ENCODE results near the gene CKMT1B. TPM values are rescaled to one million over a fixed set of nuclear protein-coding genes. Genes with fewer than 3 reads are reported as not detected.
A peak's percentile ranks its signal among the peaks of the same experiment; 100 is the strongest.
"Not testable (repeated sequence)": the region's sequence is repeated elsewhere in the genome, so short reads cannot be mapped to it uniquely, and the experiment has no call there.

CKMT1B gene
- total RNA-seq, 3 donors from 2014 or later = 105 to 242 (median 213) TPM

- H3K4me1 ChIP-seq (ENCODE audit: low read depth); intact Hi-C loops (cut with DNase I, micrococcal nuclease); DNase-seq; H3K4me3 ChIP-seq; ATAC-seq; H3K9me3 ChIP-seq; H3K36me3 ChIP-seq (ENCODE audit: low read depth): not testable (repeated sequence)
Observed at GRCh38 chr15:43622068-43622799, 28.4 kb downstream of the CKMT1B start.

GRCh38 chr15:43625106-43625505, 31.3 kb downstream of the CKMT1B start:
- ATAC-seq = no peak
- TF ChIP-seq CTCF (IDR thresholded peaks at IDR 0.05) = no peak
- no peaks in the 10 kb centered on the region for H3K36me3 ChIP-seq (ENCODE audit: low read depth)
- H3K4me1 ChIP-seq (ENCODE audit: low read depth) = no peaks in the 10 kb centered on the region
- no peak for DNase-seq
- no peak overlapping the region for H3K4me3 ChIP-seq
- no peaks in the 10 kb centered on the region for H3K9me3 ChIP-seq
- intact Hi-C loops (cut with DNase I, micrococcal nuclease) = no loop called here

- H3K9me3 ChIP-seq; H3K36me3 ChIP-seq (ENCODE audit: low read depth); ATAC-seq; H3K4me3 ChIP-seq; intact Hi-C loops (cut with DNase I, micrococcal nuclease); H3K4me1 ChIP-seq (ENCODE audit: low read depth); DNase-seq: not testable (repeated sequence)
Observed at GRCh38 chr15:43626937-43627336, 33.1 kb downstream of the CKMT1B start.

- H3K4me3 ChIP-seq; H3K36me3 ChIP-seq (ENCODE audit: low read depth); intact Hi-C loops (cut with DNase I, micrococcal nuclease); H3K4me1 ChIP-seq (ENCODE audit: low read depth); DNase-seq; H3K9me3 ChIP-seq: not testable (repeated sequence)
- peak; percentile 21 for ATAC-seq
Observed at GRCh38 chr15:43638464-43639204, 44.8 kb downstream of the CKMT1B start.

Other genes with a start within 250 kb of the CKMT1B start
- gene ZSCAN29, start 223.0 kb upstream of the CKMT1B start, total RNA-seq = 10 to 100 TPM; 26.7 to 34.4 (median 29.1) TPM
- gene TUBGCP4, start 222.9 kb upstream of the CKMT1B start, total RNA-seq = 10 to 100 TPM; 15.9 to 22.7 (median 22.3) TPM
- gene TP53BP1, start 100.9 kb upstream of the CKMT1B start, total RNA-seq = 10 to 100 TPM; 31.8 to 46.5 (median 41.6) TPM
- gene MAP1A, start 76.4 kb upstream of the CKMT1B start, total RNA-seq = 10 to 100 TPM in 1 of 3 donors, 1 to 10 TPM in 2; 1.9 to 59.4 (median 7.9) TPM
- 100 to 1,000 TPM in 1 of 3 donors, 10 to 100 TPM in 2; 65.2 to 126 (median 87.7) TPM for gene PPIP5K1, start 3.8 kb upstream of the CKMT1B start, total RNA-seq
- gene STRC, start 24.8 kb downstream of the CKMT1B start, total RNA-seq = 1 to 10 TPM; 1.1 to 1.4 (median 1.4) TPM
- 10 to 100 TPM in 1 of 3 donors, 1 to 10 TPM in 2; 7.0 to 10.8 (median 8.0) TPM for gene CATSPER2, start 54.8 kb downstream of the CKMT1B start, total RNA-seq
- gene CKMT1A, start 99.8 kb downstream of the CKMT1B start, total RNA-seq = 100 to 1,000 TPM in 2 of 3 donors, 10 to 100 TPM in 1; 87.0 to 225 (median 215) TPM
- gene PDIA3, start 152.4 kb downstream of the CKMT1B start, total RNA-seq = 100 to 1,000 TPM; 214 to 566 (median 262) TPM
- 10 to 100 TPM; 18.4 to 37.4 (median 22.8) TPM for gene ELL3, start 182.9 kb downstream of the CKMT1B start, total RNA-seq
- 100 to 1,000 TPM; 712 to 944 (median 931) TPM for gene SERF2, start 198.3 kb downstream of the CKMT1B start, total RNA-seq
- gene SERINC4, start 206.2 kb downstream of the CKMT1B start, total RNA-seq = under 1 TPM; 0.16 to 0.52 (median 0.29) TPM
- 10 to 100 TPM; 10.4 to 15.5 (median 13.8) TPM for gene HYPK, start 206.6 kb downstream of the CKMT1B start, total RNA-seq
- gene MFAP1, start 230.7 kb downstream of the CKMT1B start, total RNA-seq = 10 to 100 TPM; 19.9 to 22.6 (median 20.9) TPM
- 1 to 10 TPM; 4.1 to 9.1 (median 8.0) TPM for gene WDR76, start 233.0 kb downstream of the CKMT1B start, total RNA-seq